Right lobe of liver (tissue), 4 donors: ENCODE results near the gene CDC42BPB.

Source experiments
- POLR2A ChIP-seq: fragments of 450-650 bp; IDR thresholded peaks from one replicate; pipeline ENCODE4 v1.6.1; 2017; ENCODE audit warnings: antibody characterized with exemption, mild to moderate bottlenecking
- TF ChIP-seq, protein P1 (sequence below), 4 donors: fragments of 200-600 bp in 3 of 4; fragments of 450-650 bp in 1 of 4; IDR thresholded peaks; one replicate each; pipeline versions ENCODE4 v1.5.1 to v1.8.0; 2016 to 2022; ENCODE audit warnings: antibody characterized with exemption in 4 of 4, mild to moderate bottlenecking in 2 of 4
- donor health status: DM: no; HTN: no; CAD: no.
- donor health status: DM: no; HTN: no; CAD: no.
- donor health status: DM: no; HTN: yes; CAD: no.

- TF ChIP-seq, protein P1, sequence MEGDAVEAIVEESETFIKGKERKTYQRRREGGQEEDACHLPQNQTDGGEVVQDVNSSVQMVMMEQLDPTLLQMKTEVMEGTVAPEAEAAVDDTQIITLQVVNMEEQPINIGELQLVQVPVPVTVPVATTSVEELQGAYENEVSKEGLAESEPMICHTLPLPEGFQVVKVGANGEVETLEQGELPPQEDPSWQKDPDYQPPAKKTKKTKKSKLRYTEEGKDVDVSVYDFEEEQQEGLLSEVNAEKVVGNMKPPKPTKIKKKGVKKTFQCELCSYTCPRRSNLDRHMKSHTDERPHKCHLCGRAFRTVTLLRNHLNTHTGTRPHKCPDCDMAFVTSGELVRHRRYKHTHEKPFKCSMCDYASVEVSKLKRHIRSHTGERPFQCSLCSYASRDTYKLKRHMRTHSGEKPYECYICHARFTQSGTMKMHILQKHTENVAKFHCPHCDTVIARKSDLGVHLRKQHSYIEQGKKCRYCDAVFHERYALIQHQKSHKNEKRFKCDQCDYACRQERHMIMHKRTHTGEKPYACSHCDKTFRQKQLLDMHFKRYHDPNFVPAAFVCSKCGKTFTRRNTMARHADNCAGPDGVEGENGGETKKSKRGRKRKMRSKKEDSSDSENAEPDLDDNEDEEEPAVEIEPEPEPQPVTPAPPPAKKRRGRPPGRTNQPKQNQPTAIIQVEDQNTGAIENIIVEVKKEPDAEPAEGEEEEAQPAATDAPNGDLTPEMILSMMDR (IDR thresholded peaks at IDR 0.05): no peak
- no peak for TF ChIP-seq POLR2A
These were observed 13.7 kb upstream of the CDC42BPB start for GRCh38 chr14:103070971-103071542.
